HG03575 (cell line): ENCODE results near the gene FAM120A.
"Not testable (repeated sequence)": the region's sequence is repeated elsewhere in the genome, so short reads cannot be mapped to it uniquely, and the experiment has no call there.

Source experiments
- ATAC-seq: cut with Tn5 transposase; IDR thresholded peaks from one replicate; pipeline ENCODE4 v1.9.1; 2021; ENCODE audit not compliant: unreplicated experiment, insufficient number of reproducible peaks, low FRiP score; ENCODE audit errors: extremely low read depth

Gene FAM120A

DNA sequence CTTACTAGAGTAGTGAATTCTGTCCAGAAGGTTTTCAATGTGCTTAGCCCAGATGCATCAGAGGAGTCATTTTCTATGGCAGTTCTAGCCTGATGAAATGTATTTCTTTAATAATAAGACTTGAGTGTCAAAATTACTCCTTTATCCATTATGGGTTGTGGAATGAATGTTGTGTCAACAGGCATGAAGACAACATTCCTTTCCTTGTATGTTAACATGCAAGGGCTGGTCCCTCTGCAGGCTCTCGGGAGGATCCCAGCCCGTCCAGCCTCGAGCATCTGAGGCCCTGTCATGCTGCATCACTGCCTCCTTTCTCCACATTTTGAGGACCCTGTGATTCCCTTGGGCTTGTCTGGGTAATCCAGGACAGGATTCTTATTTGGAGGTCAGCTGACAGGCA lies 44.8 kb downstream of the FAM120A start:
- ATAC-seq, result no peak

- no peak for ATAC-seq
These were observed 49.2 kb downstream of the FAM120A start for GRCh38 chr9:93500571-93501298.

DNA sequence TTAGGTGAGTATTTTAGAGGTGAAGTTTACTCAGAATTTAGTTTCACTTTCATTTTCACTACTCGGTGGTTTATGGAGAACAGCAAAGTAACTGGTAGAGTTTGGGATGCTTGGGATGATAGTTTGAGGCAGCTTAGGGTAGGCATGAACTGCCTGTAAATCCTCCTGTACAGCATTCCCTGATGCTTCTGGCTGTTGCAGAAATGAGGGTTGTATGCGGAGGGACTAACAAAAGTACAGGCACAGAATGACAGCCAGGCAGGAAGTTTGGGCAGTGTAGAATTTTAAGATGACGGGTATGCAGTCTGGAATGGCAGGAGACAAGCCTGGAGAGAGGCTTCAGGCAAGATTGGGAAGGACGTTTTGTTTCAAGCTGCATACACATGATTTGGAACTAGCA lies 49.9 kb downstream of the FAM120A start:
- ATAC-seq, result no peak

- no peak for ATAC-seq
These were observed 51.9 kb downstream of the FAM120A start for GRCh38 chr9:93503381-93503780.

- ATAC-seq, result no peak
These were observed 54.2 kb downstream of the FAM120A start for GRCh38 chr9:93505541-93506132.

- no peak for ATAC-seq
These were observed 56.3 kb downstream of the FAM120A start for GRCh38 chr9:93507768-93508167.

DNA sequence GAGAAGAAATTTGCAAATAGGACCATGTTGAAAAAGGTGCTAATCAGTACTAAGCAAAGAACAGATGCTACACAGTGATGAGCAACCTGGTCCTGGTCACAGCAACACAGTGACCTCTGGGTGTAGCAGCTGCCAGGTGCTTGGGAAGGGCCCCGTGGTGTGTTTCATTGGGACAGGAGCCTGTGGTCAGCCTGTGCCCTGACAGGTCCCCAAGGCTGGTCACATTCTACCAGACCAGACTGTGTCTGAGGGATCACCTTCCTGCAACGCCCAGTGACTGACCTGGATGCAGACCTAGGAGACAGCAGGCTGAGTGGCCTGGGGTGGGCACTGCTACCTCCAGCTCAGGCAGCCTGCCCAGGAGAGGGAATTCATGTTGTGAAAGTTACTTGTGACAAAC lies 56.7 kb downstream of the FAM120A start:
- no peak for ATAC-seq

GRCh38 chr9:93509084-93509483 lies 57.6 kb downstream of the FAM120A start:
- no peak for ATAC-seq

DNA sequence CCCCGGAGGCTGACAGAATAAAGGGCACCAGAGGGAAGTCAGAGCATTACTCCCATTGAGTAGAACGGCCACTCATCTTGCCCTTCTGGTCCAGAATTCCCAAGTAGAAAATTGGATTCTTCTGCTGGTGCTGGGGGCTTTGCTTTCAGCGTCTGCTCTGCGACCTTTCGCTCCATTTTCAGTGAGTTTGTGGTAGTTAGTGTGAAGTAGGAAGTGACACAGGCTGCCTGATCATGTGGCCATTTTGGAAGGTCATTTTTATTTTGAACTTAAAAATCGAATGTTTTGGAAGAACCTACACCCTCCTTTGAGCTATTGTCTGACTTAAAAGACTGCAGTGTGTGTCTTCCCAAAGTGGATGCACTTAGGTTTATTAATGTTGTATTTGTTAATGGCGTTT lies 58.6 kb downstream of the FAM120A start:
- ATAC-seq, result no peak

DNA sequence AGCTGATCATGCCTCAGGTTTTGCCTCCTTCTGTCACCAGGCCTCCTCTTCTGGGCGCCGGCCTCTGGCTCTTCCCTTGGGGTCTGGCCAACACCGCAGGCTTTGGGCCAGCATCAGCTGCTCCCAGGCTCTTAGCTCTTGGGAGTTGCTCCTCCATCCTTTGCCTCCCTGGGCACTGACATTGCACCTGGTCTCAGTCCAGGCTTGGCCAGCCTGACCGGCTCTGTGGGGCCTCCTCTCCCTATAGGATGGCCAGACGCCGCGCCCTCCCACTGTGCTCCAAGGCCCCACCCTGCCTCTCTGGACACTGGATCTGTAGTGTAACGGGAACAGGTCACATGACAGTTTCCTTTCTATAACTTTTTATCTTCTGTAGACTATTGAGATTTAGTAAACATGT lies 59.7 kb downstream of the FAM120A start:
- not testable (repeated sequence) for ATAC-seq

GRCh38 chr9:93512170-93512812 lies 60.8 kb downstream of the FAM120A start:
- ATAC-seq, result not testable (repeated sequence)

GRCh38 chr9:93513606-93514005 lies 62.1 kb downstream of the FAM120A start:
- ATAC-seq, result no peak

GRCh38 chr9:93517331-93517730 lies 65.8 kb downstream of the FAM120A start:
- no peak for ATAC-seq

GRCh38 chr9:93520523-93520922 lies 69.0 kb downstream of the FAM120A start:
- no peak for ATAC-seq

DNA sequence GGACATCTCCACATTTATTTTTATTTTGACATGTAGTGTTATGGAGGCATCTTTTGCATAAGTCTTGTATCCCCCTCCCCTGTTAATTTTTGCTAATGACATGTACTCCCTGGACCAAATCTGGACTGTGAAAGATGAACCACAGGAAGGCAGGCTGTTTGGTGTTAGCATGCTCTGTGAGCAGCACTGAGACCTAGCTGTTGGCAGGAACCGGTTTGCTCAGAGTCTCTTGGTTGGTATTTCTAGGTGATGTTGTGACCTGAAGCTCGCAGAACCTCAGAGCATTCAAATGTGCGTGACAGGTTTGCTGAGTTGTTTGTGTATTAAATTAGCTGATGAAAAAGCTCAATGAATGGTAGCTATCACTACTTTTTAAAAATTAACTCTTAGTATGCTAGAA lies 71.3 kb downstream of the FAM120A start:
- no peak for ATAC-seq

DNA sequence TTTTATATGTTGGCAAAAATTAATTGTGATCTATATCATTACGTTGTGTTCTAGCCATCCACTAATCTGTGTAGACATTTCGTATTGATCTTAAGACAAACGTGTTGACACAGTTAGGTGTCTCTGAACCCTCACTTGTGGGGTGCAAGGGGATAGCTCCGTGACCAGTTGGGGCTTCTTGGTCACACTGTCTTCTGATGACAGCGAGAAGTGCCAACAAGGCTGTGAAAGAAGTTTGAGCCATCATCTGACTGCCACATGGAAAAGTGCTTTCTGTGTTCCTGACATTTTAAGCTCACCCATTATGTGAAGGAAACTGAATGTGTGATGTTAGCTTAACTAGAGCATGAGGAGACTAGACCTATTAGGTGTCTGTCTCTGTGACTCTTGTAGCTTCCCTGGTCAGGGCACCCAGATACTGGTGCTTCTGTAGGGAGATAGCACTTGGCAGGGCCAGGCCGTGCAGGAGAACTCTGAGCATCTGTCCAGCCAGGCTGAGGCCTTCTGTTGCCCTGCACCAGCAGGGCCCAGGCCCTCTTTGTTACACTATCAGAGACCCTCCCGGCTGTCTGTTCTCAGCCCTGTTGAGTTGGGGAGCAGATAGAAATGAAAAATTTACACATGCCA lies 72.1 kb downstream of the FAM120A start:
- no peak for ATAC-seq

- ATAC-seq, result no peak
These were observed 74.0 kb downstream of the FAM120A start for GRCh38 chr9:93525476-93525875.

GRCh38 chr9:93531374-93531773 lies 79.9 kb downstream of the FAM120A start:
- ATAC-seq, result no peak

DNA sequence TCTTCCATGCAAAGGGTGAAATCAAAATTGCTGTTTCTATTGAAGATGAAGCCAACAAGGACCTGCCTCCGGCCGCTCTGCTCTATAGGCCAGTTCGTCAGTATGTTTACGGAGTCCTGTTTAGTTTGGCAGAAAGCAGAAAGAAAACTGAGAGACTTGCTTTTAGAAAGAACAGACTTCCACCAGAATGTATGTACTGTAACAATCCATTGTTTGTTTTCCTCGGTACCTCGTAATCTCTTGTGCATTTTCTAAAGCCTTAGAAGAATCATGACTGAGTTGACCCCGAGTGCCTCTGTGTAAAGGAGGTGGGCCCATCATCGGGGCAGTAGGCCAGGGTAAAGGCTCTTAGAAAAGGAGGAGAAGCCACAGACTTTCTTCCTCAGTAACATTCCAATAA lies 80.7 kb downstream of the FAM120A start:
- ATAC-seq, result no peak

GRCh38 chr9:93533863-93534262 lies 82.4 kb downstream of the FAM120A start:
- ATAC-seq, result no peak
